ENCODE data around the gene CLASP1. TPM values are rescaled to one million over a fixed set of nuclear protein-coding genes. Genes with fewer than 3 reads are reported as not detected.
"Not testable (repeated sequence)": the region's sequence is repeated elsewhere in the genome, so short reads cannot be mapped to it uniquely, and the experiment has no call there.

Gene CLASP1
- total RNA-seq, 1 experiment from 2014 or later = 81.9 TPM

GRCh38 chr2:121682396-121683298 is 33.4 kb upstream of the CLASP1 start:
- H3K4me1 Mint-ChIP-seq (ENCODE audit: insufficient read depth, unreplicated experiment) = peaks cover 8% of the 10 kb centered on the region
- ChIA-PET CTCF (interaction anchor here (1.1 kb wide), 1 partner anchor 36 kb away, joined by 3 read pairs; no protein-coding TSS in a partner anchor), POLR2A (no interaction called here)
- no TSS peak for BruUV-seq (replicated peaks)
- TF ChIP-seq CTCF (IDR thresholded peaks at IDR 0.05; ENCODE audit: unreplicated experiment) = no peak
- no peak overlapping the region for H3K4me3 Mint-ChIP-seq (ENCODE audit: unreplicated experiment)
- no peak for DNase-seq (ENCODE audit: unreplicated experiment)
- H3K36me3 Mint-ChIP-seq (ENCODE audit: insufficient read depth, unreplicated experiment) = no peaks in the 10 kb centered on the region
- H3K27me3 Mint-ChIP-seq (ENCODE audit: insufficient read depth, unreplicated experiment) = no peaks in the 10 kb centered on the region
- H3K27ac Mint-ChIP-seq (ENCODE audit: low read depth, unreplicated experiment) = no peak overlapping the region
- intact Hi-C loops (cut with micrococcal nuclease) = no loop called here
- peaks cover 31% of the 10 kb centered on the region for H3K9me3 Mint-ChIP-seq (ENCODE audit: unreplicated experiment)

GRCh38 chr2:121677855-121678254 is 28.6 kb upstream of the CLASP1 start:
- ChIA-PET POLR2A (interaction anchor here (0.8 kb wide), 1 partner anchor 22 kb away, joined by 3 read pairs; no protein-coding TSS in a partner anchor), CTCF (interaction anchor here (0.8 to 0.9 kb wide), 2 partner anchors 9 to 35 kb away, joined by 3 read pairs; no protein-coding TSS in a partner anchor)
- no peak for DNase-seq (ENCODE audit: unreplicated experiment)
- peaks cover 32% of the 10 kb centered on the region for H3K9me3 Mint-ChIP-seq (ENCODE audit: unreplicated experiment)
- no peaks in the 10 kb centered on the region for H3K4me1 Mint-ChIP-seq (ENCODE audit: insufficient read depth, unreplicated experiment)
- no peaks in the 10 kb centered on the region for H3K36me3 Mint-ChIP-seq (ENCODE audit: insufficient read depth, unreplicated experiment)
- H3K27me3 Mint-ChIP-seq (ENCODE audit: insufficient read depth, unreplicated experiment) = no peaks in the 10 kb centered on the region
- no TSS peak for BruUV-seq (replicated peaks)
- TF ChIP-seq CTCF (IDR thresholded peaks at IDR 0.05; ENCODE audit: unreplicated experiment) = no peak
- H3K27ac Mint-ChIP-seq (ENCODE audit: low read depth, unreplicated experiment) = no peak overlapping the region
- H3K4me3 Mint-ChIP-seq (ENCODE audit: unreplicated experiment) = no peak overlapping the region
- intact Hi-C loops (cut with micrococcal nuclease) = no loop called here

GRCh38 chr2:121671621-121672020 is 22.4 kb upstream of the CLASP1 start:
- H3K4me3 Mint-ChIP-seq (ENCODE audit: unreplicated experiment); BruUV-seq (replicated peaks); H3K27ac Mint-ChIP-seq (ENCODE audit: low read depth, unreplicated experiment); H3K4me1 Mint-ChIP-seq (ENCODE audit: insufficient read depth, unreplicated experiment); DNase-seq (ENCODE audit: unreplicated experiment); CTCF ChIA-PET; intact Hi-C loops (cut with micrococcal nuclease); H3K27me3 Mint-ChIP-seq (ENCODE audit: insufficient read depth, unreplicated experiment): not testable (repeated sequence)
- POLR2A ChIA-PET = interaction anchor here (1.1 kb wide), 1 partner anchor 22 kb away, joined by 4 read pairs; no protein-coding TSS in a partner anchor
- H3K9me3 Mint-ChIP-seq (ENCODE audit: unreplicated experiment) = peaks cover 22% of the 10 kb centered on the region
- peaks cover 12% of the 10 kb centered on the region for H3K36me3 Mint-ChIP-seq (ENCODE audit: insufficient read depth, unreplicated experiment)

- no peak for TF ChIP-seq CTCF (IDR thresholded peaks at IDR 0.05; ENCODE audit: unreplicated experiment)
- Mint-ChIP-seq H3K9me3 (ENCODE audit: unreplicated experiment) (peaks cover 22% of the 10 kb centered on the region), H3K27me3 (ENCODE audit: insufficient read depth, unreplicated experiment) (no peaks in the 10 kb centered on the region), H3K4me3 (ENCODE audit: unreplicated experiment) (no peak overlapping the region), H3K4me1 (ENCODE audit: insufficient read depth, unreplicated experiment) (peaks cover 4% of the 10 kb centered on the region), H3K27ac (ENCODE audit: low read depth, unreplicated experiment) (no peak overlapping the region), H3K36me3 (ENCODE audit: insufficient read depth, unreplicated experiment) (peaks cover 12% of the 10 kb centered on the region)
- no peak for DNase-seq (ENCODE audit: unreplicated experiment)
- CTCF ChIA-PET = no interaction called here
- no TSS peak for BruUV-seq (replicated peaks)
- intact Hi-C loops (cut with micrococcal nuclease) = no loop called here
- POLR2A ChIA-PET = no interaction called here
Observed at GRCh38 chr2:121670181-121670580, 20.9 kb upstream of the CLASP1 start.

All from MCF 10A (cell line).